Mesothelial cell of epicardium (in vitro differentiated cells): ENCODE data around the gene TPGS1. TPM values are rescaled to one million over a fixed set of nuclear protein-coding genes. Genes with fewer than 3 reads are reported as not detected.
A peak's percentile ranks its signal among the peaks of the same experiment; 100 is the strongest.

Source experiments
- DNase-seq, 2 experiments: peaks; one replicate each; pipeline ENCODE4 v3.0.0; 2021; ENCODE audit warnings: low spot score in 2 of 2; ENCODE audit not compliant: unreplicated experiment in 2 of 2
- H3K27ac Mint-ChIP-seq: 2 replicates; pipeline ENCODE4 v1.8.0; 2021; ENCODE audit warnings: mixed read lengths
- H3K27me3 Mint-ChIP-seq: 2 replicates; pipeline ENCODE4 v1.8.0; 2021; ENCODE audit warnings: low read depth, mixed read lengths
- H3K36me3 Mint-ChIP-seq: 2 replicates; pipeline ENCODE4 v1.8.0; 2021; ENCODE audit warnings: mixed read lengths
- H3K4me1 Mint-ChIP-seq: 2 replicates; pipeline ENCODE4 v1.8.0; 2021; ENCODE audit warnings: mixed read lengths
- H3K4me3 Mint-ChIP-seq: 2 replicates; pipeline ENCODE4 v1.8.0; 2021; ENCODE audit warnings: mild to moderate bottlenecking, moderate library complexity, mixed read lengths
- H3K9me3 Mint-ChIP-seq: 2 replicates; pipeline ENCODE4 v1.8.0; 2021; ENCODE audit warnings: mixed read lengths
- CTCF ChIP-seq: fragments of 200-600 bp; sonication (generic); IDR thresholded peaks from one replicate; pipeline ENCODE4 v1.5.0; 2021; ENCODE audit warnings: antibody characterized with exemption; ENCODE audit not compliant: unreplicated experiment
- total RNA-seq: library from RNA; stranded (reverse); gene quantifications from 3 replicates; pipeline ENCODE4 v1.2.1, GENCODE V29; 2021

TPGS1 gene
- total RNA-seq, 1 donor from 2014 or later = 32.4 TPM

DNA sequence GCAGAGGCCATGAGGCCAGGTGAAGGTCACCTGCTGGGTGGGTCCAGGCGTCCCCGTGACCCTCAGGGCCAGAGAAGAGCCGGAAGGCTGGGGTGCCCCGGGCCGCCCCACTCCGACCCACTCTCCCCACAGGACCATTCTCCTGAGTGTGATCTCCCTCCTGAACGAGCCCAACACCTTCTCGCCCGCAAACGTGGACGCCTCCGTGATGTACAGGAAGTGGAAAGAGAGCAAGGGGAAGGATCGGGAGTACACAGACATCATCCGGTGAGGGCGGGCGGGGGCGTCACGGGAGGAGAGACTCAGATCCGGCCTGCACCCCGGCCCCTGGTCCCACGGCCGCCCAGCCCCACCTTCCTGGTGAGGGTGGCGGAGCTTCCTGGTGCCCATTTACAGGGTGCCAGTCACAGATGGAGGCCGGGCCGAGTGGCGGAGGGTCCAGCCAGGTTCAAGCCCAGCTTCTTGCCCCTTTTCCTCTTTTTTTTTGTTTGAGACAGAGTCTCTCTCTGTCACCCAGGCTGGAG lies 29.6 kb downstream of the TPGS1 start:
- Mint-ChIP-seq H3K4me1 (peaks cover 16% of the 10 kb centered on the region), H3K9me3 (no peaks in the 10 kb centered on the region), H3K4me3 (no peak overlapping the region), H3K27me3 (no peaks in the 10 kb centered on the region), H3K36me3 (peaks cover 10% of the 10 kb centered on the region), H3K27ac (no peak overlapping the region)
- DNase-seq = peak in 1 of 2 experiments; percentile 18
- TF ChIP-seq CTCF = no peak

GRCh38 chr19:538641-539428 lies 31.5 kb downstream of the TPGS1 start:
- peaks cover 6% of the 10 kb centered on the region for H3K4me1 Mint-ChIP-seq
- no peak for TF ChIP-seq CTCF
- no peak overlapping the region for H3K4me3 Mint-ChIP-seq
- H3K9me3 Mint-ChIP-seq = no peaks in the 10 kb centered on the region
- peaks cover 13% of the 10 kb centered on the region for H3K36me3 Mint-ChIP-seq
- no peak for DNase-seq
- H3K27me3 Mint-ChIP-seq = no peaks in the 10 kb centered on the region
- no peak overlapping the region for H3K27ac Mint-ChIP-seq

DNA sequence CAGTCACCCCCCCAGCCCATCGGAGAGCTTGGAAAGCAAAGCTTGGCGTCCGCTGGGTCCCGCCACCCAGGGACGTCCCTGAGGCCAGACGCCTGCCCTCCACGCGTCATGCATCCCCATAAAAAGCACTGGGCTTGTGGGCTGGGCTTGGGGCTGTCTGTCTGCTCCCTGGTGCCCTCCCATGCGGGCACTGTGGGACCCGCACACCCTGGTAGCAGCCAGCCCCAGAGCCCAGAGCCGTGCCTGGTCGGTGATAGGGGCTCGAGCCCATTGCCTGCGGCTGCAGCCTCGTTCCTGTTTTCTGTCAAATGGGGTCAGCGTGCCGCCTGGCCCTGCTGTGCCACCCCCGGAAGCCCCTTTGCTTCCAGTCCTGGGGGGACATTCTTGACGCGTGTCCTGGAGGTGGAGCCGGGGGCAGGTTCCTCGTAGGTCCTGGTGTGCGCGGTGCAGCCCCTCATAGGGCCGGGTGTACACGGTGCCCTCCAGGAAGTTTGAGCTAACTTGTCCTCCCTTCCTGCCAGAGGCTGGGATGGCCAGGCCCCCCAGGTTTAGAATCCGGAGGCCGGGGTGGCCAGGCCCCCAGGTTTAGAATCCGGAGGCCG lies 32.2 kb downstream of the TPGS1 start:
- Mint-ChIP-seq H3K4me3 (no peak overlapping the region), H3K4me1 (peaks cover 2% of the 10 kb centered on the region), H3K27ac (no peak overlapping the region), H3K27me3 (no peaks in the 10 kb centered on the region), H3K36me3 (peaks cover 13% of the 10 kb centered on the region), H3K9me3 (no peaks in the 10 kb centered on the region)
- DNase-seq = peak in 1 of 2 experiments; percentile 12
- no peak for TF ChIP-seq CTCF

GRCh38 chr19:540867-541637 lies 33.8 kb downstream of the TPGS1 start:
- H3K9me3 Mint-ChIP-seq = no peaks in the 10 kb centered on the region
- no peaks in the 10 kb centered on the region for H3K27me3 Mint-ChIP-seq
- no peak overlapping the region for H3K27ac Mint-ChIP-seq
- no peak for TF ChIP-seq CTCF
- no peak for DNase-seq
- H3K4me3 Mint-ChIP-seq = no peak overlapping the region
- H3K36me3 Mint-ChIP-seq = peaks cover 13% of the 10 kb centered on the region
- no peaks in the 10 kb centered on the region for H3K4me1 Mint-ChIP-seq

DNA sequence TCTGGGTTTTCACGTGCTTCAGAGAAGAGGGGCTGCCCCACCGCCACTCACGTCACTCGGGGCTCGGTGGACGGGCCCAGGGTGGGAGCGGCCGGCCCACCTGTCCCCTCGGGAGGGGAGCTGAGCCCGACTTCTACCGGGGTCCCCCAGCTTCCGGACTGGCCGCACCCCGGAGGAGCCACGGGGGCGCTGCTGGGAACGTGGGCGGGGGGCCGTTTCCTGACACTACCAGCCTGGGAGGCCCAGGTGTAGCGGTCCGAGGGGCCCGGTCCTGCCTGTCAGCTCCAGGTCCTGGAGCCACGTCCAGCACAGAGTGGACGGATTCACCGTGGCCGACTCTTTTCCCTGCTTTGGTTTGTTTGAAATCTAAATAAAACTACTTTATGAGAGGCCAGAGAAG lies 34.4 kb downstream of the TPGS1 start:
- DNase-seq = no peak
- TF ChIP-seq CTCF = no peak
- Mint-ChIP-seq H3K4me1 (no peaks in the 10 kb centered on the region), H3K36me3 (peaks cover 13% of the 10 kb centered on the region), H3K27ac (no peak overlapping the region), H3K27me3 (no peaks in the 10 kb centered on the region), H3K9me3 (no peaks in the 10 kb centered on the region), H3K4me3 (no peak overlapping the region)
